ENCODE measurements around the gene MTX1. TPM values are rescaled to one million over a fixed set of nuclear protein-coding genes. Genes with fewer than 3 reads are reported as not detected.

Gene MTX1
- total and polyA plus RNA-seq, 2 of the 4 experiments (the other 2 are of a cell fraction) = 67.2 to 73.7 TPM

- Histone ChIP-seq H3K23ac (ENCODE audit: low read depth, low read length) (no peak overlapping the region), H2BK5ac (ENCODE audit: low read depth, low read length, poor library complexity, severe bottlenecking) (no peak overlapping the region), H2BK120ac (ENCODE audit: low read depth, low read length) (no peak overlapping the region), H3K4me1 (ENCODE audit: control insufficient read depth, insufficient read depth, low read length) (no peaks in the 10 kb centered on the region; the same call in 1 of the 2 replicates), H4K20me1 (ENCODE audit: insufficient read depth, low read length) (no peaks in the 10 kb centered on the region), H3K4me3 (ENCODE audit: insufficient read depth, low read depth, low read length) (no peak overlapping the region), H2BK15ac (ENCODE audit: low read depth, low read length) (no peak overlapping the region), H3K9ac (ENCODE audit: low read depth, low read length) (no peak overlapping the region), H3K56ac (ENCODE audit: extremely low read depth, insufficient read depth, low read length) (no peak overlapping the region), H3K9me3 (ENCODE audit: control insufficient read depth, insufficient read depth, low read length) (no peaks in the 10 kb centered on the region), H2AFZ (replicated peaks; ENCODE audit: low read length, poor library complexity) (no peak overlapping the region), H4K91ac (ENCODE audit: insufficient read depth, low read depth, low read length) (no peak overlapping the region), H3K27ac (ENCODE audit: insufficient read depth, low read length) (no peak overlapping the region), H3K14ac (replicated peaks; ENCODE audit: low read depth, low read length) (no peak overlapping the region), H2AK9ac (replicated peaks; ENCODE audit: low read depth, low read length, poor library complexity) (no peak overlapping the region), H4K5ac (ENCODE audit: low read depth, low read length) (no peak overlapping the region), H3K27me3 (ENCODE audit: control insufficient read depth, insufficient read depth, low read length) (no peaks in the 10 kb centered on the region), H3K18ac (ENCODE audit: low read depth, low read length) (no peak overlapping the region), H2BK20ac (ENCODE audit: low read depth, low read length) (no peak overlapping the region), H3K79me1 (ENCODE audit: low read depth in 1 of 2, low read length in 2 of 2) (peaks cover 5 to 22% of the 10 kb centered on the region in 2 experiments; a peak in 3 of 4 replicates), H3K9me1 (ENCODE audit: insufficient read depth, low read length) (peaks cover 12% of the 10 kb centered on the region; the same call in 1 of the 2 replicates), H3K4me2 (ENCODE audit: low read depth, low read length) (no peak overlapping the region), H3K36me3 (ENCODE audit: control insufficient read depth, insufficient read depth, low read length) (peaks cover 28% of the 10 kb centered on the region), H4K8ac (ENCODE audit: low read depth in 2 of 2, low read length in 2 of 2) (no peak overlapping the region), H2AK5ac (ENCODE audit: low read depth, low read length) (no peak overlapping the region), H3K4ac (ENCODE audit: low read depth, low read length) (no peak overlapping the region)
- BruUV-seq (replicated peaks) = no TSS peak
- 92% methylated on average over 3 of the region's 5 CpGs; no CpG with 5 or more reads in 1 of the 2 experiments for WGBS, 2 experiments (ENCODE audit: extremely low coverage in 2 of 2, insufficient read length in 1 of 2)
- no peak for ATAC-seq (ENCODE audit: low read depth)
- intact Hi-C loops (cut with micrococcal nuclease) (loop anchor here (10.0 kb wide), 2 partner anchors 124 to 394 kb away; partner anchors contain the start of gene RUSC1), dilution Hi-C loops (cut with HindIII; ENCODE audit: low sequenced_read_pairs, unreplicated experiment) (no loop called here), in situ Hi-C loops (cut with MboI; ENCODE audit: low sequenced_read_pairs) (no loop called here)
- ChIA-PET POLR2A (ENCODE audit: unreplicated experiment) (no interaction called here), CTCF (no interaction called here)
- no peak for DNase-seq
- TF ChIP-seq CTCF (conservative IDR thresholded peaks at IDR 0.05; ENCODE audit: low read depth, low read length) (no peak), MAZ (IDR thresholded peaks at IDR 0.05; ENCODE audit: borderline replicate concordance, low read depth, low read length) (no peak), USF2 (IDR thresholded peaks at IDR 0.05; ENCODE audit: low read depth, low read length) (no peak), RAD21 (IDR thresholded peaks at IDR 0.05; ENCODE audit: low read length) (no peak), MAFK (IDR thresholded peaks at IDR 0.05; ENCODE audit: low read depth, low read length) (no peak), MXI1 (IDR thresholded peaks at IDR 0.05; ENCODE audit: borderline replicate concordance, low read depth, low read length) (no peak), CEBPB (IDR thresholded peaks at IDR 0.05; ENCODE audit: low read depth, low read length) (no peak), SMC3 (IDR thresholded peaks at IDR 0.05; ENCODE audit: low read depth, low read length) (no peak), BHLHE40 (IDR thresholded peaks at IDR 0.05; ENCODE audit: low read depth, low read length) (no peak), RCOR1 (IDR thresholded peaks at IDR 0.05; ENCODE audit: insufficient replicate concordance, low read length) (no peak), ELK1 (IDR thresholded peaks at IDR 0.05; ENCODE audit: borderline replicate concordance, low read depth, low read length) (no peak), RFX5 (IDR thresholded peaks at IDR 0.05; ENCODE audit: low read depth, low read length) (no peak), POLR2A (IDR thresholded peaks at IDR 0.05; ENCODE audit: low read depth, low read length) (no peak), CHD1 (IDR thresholded peaks at IDR 0.05; ENCODE audit: low read depth, low read length) (no peak), NFE2L2 (IDR thresholded peaks at IDR 0.05; ENCODE audit: low read depth, low read length) (no peak), FOS (IDR thresholded peaks at IDR 0.05; ENCODE audit: low read depth, low read length) (no peak)
These were observed 7.6 kb upstream of the MTX1 start for GRCh38 chr1:155200920-155201319.
